LNCaP clone FGC (cell line): ENCODE data around the gene BCAP29.

Experiments
- DNase-seq: peaks from one replicate; pipeline ENCODE4 v3.0.0-alpha.2; 2011; ENCODE audit warnings: low read depth
- H3K4me3 ChIP-seq: 2 replicates; pipeline ENCODE4 v1.5.1; 2011; ENCODE audit warnings: mild to moderate bottlenecking, low read depth, low read length, control low read depth
- CTCF ChIP-seq: IDR thresholded peaks from 2 replicates; pipeline ENCODE4 v1.5.1; 2012; ENCODE audit warnings: mild to moderate bottlenecking; ENCODE audit not compliant: control insufficient read depth, insufficient read depth; ENCODE audit errors: extremely low read depth

Gene BCAP29

GRCh38 chr7:107644309-107644974, 64.4 kb downstream of the BCAP29 start:
- DNase-seq, result no peak
- no peak overlapping the region for H3K4me3 ChIP-seq
- TF ChIP-seq CTCF, result no peak

DNA sequence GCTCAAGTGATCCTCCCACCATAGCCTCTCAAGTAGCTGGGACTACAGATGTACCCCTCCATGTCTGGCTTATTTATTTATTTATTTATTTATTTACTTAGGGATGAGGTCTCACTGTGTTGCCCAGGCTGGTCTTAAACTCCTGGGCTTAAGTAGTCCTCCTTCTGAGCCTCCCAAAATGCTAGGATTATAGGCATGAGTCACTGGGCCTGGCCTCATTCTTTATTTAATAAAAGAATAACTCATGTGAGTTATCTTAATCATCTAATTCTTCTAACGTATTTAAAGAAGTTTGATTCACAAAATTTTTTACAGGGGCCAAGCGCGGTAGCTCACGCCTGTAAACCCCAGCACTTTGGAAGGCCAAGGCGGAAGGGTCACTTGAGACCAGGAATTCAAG, 72.6 kb downstream of the BCAP29 start:
- DNase-seq, result no peak
- TF ChIP-seq CTCF, result no peak

DNA sequence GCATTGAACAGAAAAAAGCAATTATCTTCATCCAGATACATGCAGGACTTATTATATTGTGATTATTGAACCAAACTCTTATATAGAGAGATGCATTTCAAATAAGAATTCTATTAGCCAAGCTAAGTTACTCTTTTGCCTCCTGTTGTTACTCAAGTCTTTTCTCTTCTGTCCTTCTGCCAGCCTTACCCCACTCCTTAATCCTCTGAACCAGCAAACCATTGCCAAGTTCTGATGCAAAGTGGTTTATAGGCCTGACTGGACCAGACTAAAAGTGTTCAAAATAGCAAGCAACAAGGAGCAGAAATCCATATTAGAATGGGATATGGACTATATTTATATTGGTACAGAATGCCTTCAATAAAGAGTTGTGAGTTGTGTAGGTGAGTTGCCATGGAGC, 78.4 kb downstream of the BCAP29 start:
- TF ChIP-seq CTCF, result no peak
- no peak overlapping the region for H3K4me3 ChIP-seq
- no peak for DNase-seq

More for the DNA sequence above, 72.6 kb downstream of the BCAP29 start:
- H3K4me3 ChIP-seq, result no peak overlapping the region

GRCh38 chr7:107659666-107660065, 79.6 kb downstream of the BCAP29 start:
- no peak overlapping the region for H3K4me3 ChIP-seq
- TF ChIP-seq CTCF, result no peak
- no peak for DNase-seq

- peak within 1 kb of the TSS; percentile 55 for H3K4me3 ChIP-seq
- TF ChIP-seq CTCF, result no peak
- no peak for DNase-seq
Observed at GRCh38 chr7:107660381-107661080, 80.5 kb downstream of the BCAP29 start, which contains the start of gene SLC26A4. TSS of gene SLC26A4 (plus strand) at chr7:107660828. CDS start at chr7:107661642, 814 bp downstream.

- TF ChIP-seq CTCF, result peak; percentile 61
- peak overlapping the region; percentile 55 for H3K4me3 ChIP-seq
- peak; percentile 59 for DNase-seq
Observed at GRCh38 chr7:107661081-107661864, 81.2 kb downstream of the BCAP29 start.
